Coronary artery (tissue), 2 donors: ENCODE results near the gene HCAR3.
"Not testable (repeated sequence)": the region's sequence is repeated elsewhere in the genome, so short reads cannot be mapped to it uniquely, and the experiment has no call there.

ENCODE experiments used
- DNase-seq: peaks from one replicate; pipeline ENCODE4 v3.0.0-alpha.2; 2017; ENCODE audit warnings: low spot score
- H3K27ac ChIP-seq, 2 donors: fragments of 200-600 bp; sonication (generic); one replicate each; pipeline ENCODE4 v1.5.1; 2016 to 2019
- H3K4me3 ChIP-seq: fragments of 200-600 bp; sonication (generic); 2 replicates; pipeline ENCODE4 v1.5.1; 2016; ENCODE audit warnings: mild to moderate bottlenecking, moderate library complexity
- TF ChIP-seq, protein P1 (sequence below): fragments of 200-600 bp; sonication (generic); IDR thresholded peaks from one replicate; pipeline ENCODE4 v1.5.1; 2019; ENCODE audit warnings: antibody characterized with exemption

The HCAR3 gene

DNA sequence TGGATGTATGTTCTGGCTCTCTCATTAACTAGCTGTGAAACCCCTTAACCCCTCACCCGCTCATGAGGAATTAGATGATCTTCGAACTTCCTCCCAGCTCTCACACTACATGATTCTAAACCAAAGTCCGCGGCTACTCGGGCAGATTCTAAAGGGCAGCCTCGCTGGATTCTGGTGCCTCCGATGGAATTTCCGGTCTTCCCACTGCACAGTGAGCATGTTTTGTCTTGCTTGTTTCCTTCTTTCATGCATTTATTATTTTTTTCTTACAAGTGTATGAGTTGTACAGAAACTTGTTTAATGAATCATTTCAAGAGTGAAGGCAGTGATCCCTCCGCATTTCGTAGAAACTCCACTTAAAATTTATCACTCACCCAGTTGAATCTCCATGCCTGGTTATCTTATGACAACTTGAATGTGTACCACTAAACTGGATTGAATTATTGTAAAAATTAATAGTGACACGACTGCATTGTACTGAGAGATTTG lies 4.5 kb upstream of the HCAR3 start:
- Histone ChIP-seq H3K4me3 (no peak overlapping the region), H3K27ac (no peak overlapping the region)
- no peak for DNase-seq
- TF ChIP-seq, protein P1, sequence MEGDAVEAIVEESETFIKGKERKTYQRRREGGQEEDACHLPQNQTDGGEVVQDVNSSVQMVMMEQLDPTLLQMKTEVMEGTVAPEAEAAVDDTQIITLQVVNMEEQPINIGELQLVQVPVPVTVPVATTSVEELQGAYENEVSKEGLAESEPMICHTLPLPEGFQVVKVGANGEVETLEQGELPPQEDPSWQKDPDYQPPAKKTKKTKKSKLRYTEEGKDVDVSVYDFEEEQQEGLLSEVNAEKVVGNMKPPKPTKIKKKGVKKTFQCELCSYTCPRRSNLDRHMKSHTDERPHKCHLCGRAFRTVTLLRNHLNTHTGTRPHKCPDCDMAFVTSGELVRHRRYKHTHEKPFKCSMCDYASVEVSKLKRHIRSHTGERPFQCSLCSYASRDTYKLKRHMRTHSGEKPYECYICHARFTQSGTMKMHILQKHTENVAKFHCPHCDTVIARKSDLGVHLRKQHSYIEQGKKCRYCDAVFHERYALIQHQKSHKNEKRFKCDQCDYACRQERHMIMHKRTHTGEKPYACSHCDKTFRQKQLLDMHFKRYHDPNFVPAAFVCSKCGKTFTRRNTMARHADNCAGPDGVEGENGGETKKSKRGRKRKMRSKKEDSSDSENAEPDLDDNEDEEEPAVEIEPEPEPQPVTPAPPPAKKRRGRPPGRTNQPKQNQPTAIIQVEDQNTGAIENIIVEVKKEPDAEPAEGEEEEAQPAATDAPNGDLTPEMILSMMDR, result no peak

DNA sequence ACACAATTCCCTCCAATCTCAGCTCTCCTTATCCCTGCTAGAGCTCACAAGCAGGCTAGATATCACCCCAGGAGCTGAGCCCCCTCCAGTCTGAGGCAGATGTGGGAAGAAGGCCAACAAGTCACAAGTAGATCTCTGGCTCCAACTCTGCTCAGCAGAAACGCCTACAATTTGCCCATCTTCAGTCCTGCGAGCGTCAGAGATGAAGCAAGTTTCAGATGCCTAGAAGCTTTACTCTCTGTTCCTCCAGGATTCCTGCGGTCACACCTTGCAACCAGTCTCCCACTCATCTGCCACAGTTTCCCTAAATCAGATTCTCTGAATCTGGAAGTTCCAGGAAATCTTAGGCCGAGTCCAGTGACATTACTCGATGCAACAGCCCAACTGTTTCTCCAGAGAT lies 1.4 kb downstream of the HCAR3 start:
- H3K27ac ChIP-seq, H3K4me3 ChIP-seq, DNase-seq: not testable (repeated sequence)

DNA sequence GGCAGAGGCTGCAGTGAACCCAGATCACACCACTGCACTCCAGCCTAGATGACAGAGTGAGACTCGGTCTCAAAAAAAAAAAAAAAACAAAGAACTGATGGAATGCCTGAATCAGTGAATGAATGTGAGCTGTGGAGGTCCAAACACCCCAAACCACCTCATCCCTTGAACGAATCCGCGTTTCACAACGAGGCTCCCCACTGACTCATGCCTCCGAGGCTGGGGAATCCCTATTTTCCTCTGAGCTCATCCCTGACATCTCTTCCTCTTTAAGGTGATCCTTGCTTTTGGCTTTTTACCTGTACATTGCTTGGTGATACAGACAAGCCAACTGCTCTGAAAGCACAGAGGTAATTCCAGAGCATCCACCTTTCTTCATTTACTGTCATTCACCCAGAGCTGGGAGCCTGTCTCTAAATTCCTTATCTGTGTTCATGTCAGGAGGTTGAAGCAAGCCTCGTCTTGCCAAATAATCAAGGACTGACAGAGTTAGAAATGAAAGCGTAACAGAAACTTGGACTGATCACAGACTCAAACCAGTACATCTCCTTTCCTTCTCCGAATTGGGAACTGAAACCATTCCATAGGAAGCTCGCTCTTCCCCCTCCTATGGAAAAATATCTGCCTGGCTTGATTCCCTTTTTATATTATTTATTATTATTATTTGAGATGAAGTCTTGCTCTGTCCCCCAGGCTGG lies 3.0 kb downstream of the HCAR3 start:
- DNase-seq, H3K27ac ChIP-seq, H3K4me3 ChIP-seq: not testable (repeated sequence)

DNA sequence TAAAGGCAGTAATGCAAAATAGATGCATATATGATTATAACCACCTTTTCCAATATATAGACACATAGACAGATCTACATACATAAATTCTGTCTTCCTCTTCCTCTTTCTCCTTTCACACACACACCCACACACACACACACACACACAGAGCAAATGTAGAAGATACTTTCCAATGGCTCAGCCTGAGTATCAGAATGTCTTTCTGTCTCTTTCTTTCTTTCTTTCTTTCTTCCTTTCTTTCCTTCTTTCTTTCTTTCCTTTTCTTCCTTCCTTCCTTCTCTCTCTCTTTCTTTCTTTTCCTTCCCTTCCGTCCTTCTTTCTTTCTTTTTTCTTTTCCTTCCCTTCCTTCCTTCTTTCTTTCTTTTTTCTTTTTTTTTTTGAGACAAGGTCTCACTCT lies 5.3 kb downstream of the HCAR3 start:
- not testable (repeated sequence) for DNase-seq, H3K27ac ChIP-seq

DNA sequence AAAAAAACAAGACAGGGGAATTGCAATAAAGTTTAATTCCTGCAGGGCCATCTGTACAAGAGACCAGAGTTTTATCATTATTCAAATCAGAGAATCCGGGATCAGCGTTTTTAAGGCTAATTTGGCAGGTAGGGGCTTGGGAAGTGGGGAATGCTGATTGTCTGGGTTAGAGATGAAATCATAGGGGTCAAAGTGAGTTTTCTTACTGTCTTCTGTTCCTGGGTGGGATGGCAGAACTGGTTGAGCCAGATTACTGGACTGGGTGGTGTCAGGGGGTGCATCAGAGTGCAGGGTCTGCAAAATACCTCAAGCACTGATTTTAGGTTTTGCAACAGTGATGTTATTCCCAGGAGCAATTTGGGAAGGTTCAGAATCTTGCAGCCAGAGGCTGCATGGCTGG lies 6.3 kb downstream of the HCAR3 start:
- not testable (repeated sequence) for H3K4me3 ChIP-seq, DNase-seq, H3K27ac ChIP-seq

More for the DNA sequence above, 5.3 kb downstream of the HCAR3 start:
- H3K4me3 ChIP-seq, result not testable (repeated sequence)

DNA sequence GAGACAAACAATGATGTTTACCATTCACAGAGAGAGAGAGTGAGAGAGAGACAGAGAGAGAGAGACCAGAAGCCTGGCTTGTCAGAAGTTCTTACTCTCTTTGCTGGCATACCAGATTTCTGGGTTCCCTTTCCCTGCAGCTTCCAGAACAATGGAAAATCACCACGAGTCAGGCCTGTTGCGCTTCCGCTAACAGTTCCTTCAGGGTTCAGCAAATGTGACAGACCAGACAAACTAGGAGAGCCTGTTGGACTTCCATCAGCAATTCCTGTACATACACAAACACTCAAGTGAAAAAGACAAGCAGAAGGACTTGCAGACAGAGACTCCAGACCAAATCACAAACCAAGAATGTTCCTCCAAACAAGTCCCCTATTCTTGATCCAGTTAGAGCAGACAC lies 7.3 kb downstream of the HCAR3 start:
- not testable (repeated sequence) for H3K4me3 ChIP-seq, DNase-seq, H3K27ac ChIP-seq

DNA sequence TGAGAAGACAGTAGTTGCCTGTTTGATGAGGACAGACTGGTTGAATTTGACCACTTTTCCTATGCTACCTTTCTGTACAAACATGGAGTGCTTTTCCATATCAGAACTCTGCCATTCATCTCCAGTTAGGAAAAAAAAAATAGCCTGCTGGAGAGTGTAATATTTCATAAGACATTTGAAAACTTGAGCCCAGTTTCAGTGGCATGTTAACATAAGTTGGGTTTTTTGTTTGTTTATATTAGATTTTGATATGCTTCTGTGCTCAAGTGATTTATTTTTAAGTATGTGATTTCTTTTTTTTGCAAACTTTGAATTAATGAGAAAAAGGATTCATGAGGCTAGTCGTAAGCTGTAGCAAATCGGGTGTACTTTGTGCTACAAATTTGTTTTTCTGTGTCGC lies 12.8 kb downstream of the HCAR3 start:
- not testable (repeated sequence) for DNase-seq, H3K27ac ChIP-seq

DNA sequence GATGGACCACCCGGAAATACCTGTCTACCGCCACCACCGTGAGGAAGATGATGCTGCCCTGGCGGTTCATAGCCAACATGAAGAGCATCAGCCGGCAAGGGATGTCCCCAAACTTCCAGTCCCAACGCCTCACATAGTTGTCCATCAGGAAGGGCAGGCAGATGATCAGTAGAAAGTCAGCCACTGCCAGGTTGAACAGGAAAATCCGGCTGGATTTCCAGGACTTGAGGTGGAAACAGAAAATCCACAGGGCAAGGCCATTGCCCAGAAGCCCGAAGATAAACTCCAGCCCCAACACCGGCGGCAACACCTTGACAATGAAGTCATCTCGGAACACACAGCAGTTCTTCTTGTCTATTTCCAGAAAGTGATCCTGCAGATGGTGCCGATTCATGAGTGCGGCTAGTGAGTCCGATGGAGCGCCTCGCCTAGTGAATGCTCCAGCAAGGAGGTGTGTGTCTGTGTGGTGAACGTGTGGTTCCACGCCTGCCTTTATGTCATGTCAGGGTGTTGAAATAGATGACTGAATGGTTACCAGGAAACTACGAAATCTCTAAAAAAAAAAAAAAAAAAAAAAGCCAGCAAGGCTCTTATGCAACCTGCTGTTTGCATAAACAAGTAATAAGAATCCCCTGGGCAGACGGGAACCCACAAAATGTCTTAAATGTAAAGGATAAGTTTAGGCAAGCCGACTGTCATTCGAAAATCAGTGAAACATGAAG lies 13.6 kb downstream of the HCAR3 start, which contains the start of gene HCAR2:
TSS of gene HCAR2 (minus strand) at position 468 of the 722 bp plus-strand sequence. CDS start at position 394, 74 bp downstream.
- H3K27ac ChIP-seq, DNase-seq, H3K4me3 ChIP-seq: not testable (repeated sequence)

More for the DNA sequence above, 12.8 kb downstream of the HCAR3 start:
- H3K4me3 ChIP-seq, result not testable (repeated sequence)

DNA sequence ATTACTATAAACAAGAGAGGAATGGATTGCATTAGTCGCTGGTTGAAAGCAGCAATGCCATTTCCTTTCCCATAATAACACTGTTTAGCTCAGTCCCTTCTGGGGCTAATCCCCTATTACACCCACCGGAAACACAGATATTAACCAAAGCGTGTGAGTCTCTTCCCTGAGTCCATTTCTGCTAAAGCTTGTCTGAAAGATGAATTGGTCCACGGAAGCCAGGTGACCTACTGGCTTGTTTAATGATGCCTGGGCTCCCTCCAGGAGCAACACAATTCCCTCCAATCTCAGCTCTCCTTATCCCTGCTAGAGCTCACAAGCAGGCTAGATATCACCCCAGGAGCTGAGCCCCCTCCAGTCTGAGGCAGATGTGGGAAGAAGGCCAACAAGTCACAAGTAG lies 15.1 kb downstream of the HCAR3 start:
- H3K27ac ChIP-seq, H3K4me3 ChIP-seq, DNase-seq: not testable (repeated sequence)

DNA sequence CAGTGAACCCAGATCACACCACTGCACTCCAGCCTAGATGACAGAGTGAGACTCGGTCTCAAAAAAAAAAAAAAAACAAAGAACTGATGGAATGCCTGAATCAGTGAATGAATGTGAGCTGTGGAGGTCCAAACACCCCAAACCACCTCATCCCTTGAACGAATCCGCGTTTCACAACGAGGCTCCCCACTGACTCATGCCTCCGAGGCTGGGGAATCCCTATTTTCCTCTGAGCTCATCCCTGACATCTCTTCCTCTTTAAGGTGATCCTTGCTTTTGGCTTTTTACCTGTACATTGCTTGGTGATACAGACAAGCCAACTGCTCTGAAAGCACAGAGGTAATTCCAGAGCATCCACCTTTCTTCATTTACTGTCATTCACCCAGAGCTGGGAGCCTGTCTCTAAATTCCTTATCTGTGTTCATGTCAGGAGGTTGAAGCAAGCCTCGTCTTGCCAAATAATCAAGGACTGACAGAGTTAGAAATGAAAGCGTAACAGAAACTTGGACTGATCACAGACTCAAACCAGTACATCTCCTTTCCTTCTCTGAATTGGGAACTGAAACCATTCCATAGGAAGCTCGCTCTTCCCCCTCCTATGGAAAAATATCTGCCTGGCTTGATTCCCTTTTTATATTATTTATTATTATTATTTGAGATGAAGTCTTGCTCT lies 16.4 kb downstream of the HCAR3 start:
- DNase-seq, H3K27ac ChIP-seq, H3K4me3 ChIP-seq: not testable (repeated sequence)

DNA sequence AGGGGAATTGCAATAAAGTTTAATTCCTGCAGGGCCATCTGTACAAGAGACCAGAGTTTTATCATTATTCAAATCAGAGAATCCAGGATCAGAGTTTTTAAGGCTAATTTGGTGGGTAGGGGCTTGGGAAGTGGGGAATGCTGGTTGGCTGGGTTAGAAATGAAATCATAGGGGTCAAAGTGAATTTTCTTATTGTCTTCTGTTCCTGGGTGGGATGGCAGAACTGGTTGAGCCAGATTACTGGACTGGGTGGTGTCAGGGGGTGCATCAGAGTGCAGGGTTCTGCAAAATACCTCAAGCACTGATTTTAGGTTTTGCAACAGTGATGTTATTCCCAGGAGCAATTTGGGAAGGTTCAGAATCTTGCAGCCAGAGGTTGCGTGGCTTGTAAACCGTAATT lies 19.7 kb downstream of the HCAR3 start:
- H3K27ac ChIP-seq, DNase-seq, H3K4me3 ChIP-seq: not testable (repeated sequence)

DNA sequence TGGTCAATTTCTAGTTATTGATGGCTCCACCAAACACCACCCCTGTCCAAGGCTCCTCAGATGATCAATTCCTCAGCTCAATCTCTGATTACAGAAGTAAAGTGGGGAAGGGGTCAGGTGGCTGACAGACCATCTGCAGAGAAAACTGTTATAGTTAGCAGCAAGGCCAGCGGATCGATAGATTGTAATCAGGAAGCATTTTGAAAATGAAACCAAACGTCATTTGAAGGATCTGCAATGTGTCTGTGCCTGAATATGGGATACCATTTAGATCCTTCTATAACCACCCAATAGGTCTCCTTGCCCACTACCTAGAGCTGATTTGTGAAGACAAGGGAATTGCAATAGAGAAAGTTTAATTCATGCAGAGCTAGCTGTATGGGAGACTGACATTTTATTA lies 25.0 kb downstream of the HCAR3 start:
- DNase-seq, result no peak
- Histone ChIP-seq H3K27ac (no peak overlapping the region), H3K4me3 (no peak overlapping the region)
- TF ChIP-seq, protein P1, result no peak
